HT-29 (cell line): ENCODE data around the gene SLC39A10. TPM values are rescaled to one million over a fixed set of nuclear protein-coding genes. Genes with fewer than 3 reads are reported as not detected.
"Not testable (repeated sequence)": the region's sequence is repeated elsewhere in the genome, so short reads cannot be mapped to it uniquely, and the experiment has no call there.

Experiments
- DNase-seq: peaks from one replicate; pipeline ENCODE4 v3.0.0-alpha.2; 2015; ENCODE audit warnings: low spot score
- total RNA-seq: library from RNA; depleted of rRNA; stranded (reverse); fragments of >200 nt; shearing (Covaris generic); gene quantifications from 2 replicates; pipeline ENCODE4 v1.2.3, GENCODE V29; 2014

Gene SLC39A10
- total RNA-seq, 1 experiment from 2014 or later: 7.6 TPM

GRCh38 chr2:195646424-195646823, 10.6 kb upstream of the SLC39A10 start:
- no peak for DNase-seq

DNA sequence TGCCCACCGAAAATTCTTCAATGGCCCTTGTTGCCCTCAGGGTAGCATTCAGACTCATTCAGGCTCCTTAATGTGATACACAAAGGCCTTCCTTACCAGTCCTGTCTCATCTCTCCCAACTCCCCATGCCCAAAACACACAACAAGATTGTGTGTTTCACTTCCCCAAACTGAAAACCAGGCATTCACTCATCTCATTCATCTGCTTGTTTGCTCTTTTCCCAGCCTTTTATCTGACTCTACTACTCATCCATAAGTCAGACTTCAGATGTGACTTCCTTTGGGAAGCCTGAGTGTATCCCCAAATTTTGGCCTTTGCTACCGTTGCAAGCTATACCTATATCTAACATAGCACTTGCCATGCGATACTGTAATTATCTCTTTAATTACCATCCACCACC, 9.7 kb upstream of the SLC39A10 start:
- no peak for DNase-seq

- not testable (repeated sequence) for DNase-seq
These were observed 8.7 kb upstream of the SLC39A10 start for GRCh38 chr2:195648370-195648769.

DNA sequence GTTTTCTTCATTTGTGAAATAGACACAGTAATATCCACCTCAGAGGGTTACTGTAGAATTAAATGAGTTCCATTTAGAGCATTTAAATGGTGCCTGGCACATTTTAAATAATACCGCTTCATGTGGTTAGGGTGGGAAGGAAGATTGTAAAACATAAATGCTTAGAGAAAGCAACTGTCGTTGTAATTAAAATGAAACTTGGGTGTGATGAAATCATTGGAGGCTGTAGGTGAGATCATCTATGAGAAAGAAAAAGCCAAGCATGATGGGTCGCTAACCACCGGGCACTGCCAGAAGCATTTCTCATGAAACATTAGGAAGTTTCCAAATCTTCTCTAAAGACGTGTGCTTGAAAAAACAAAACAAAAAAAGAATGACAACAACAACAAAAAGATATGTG, 8.2 kb upstream of the SLC39A10 start:
- DNase-seq: no peak

GRCh38 chr2:195649629-195650190, 7.3 kb upstream of the SLC39A10 start:
- DNase-seq: no peak

- DNase-seq: no peak
These were observed 6.0 kb upstream of the SLC39A10 start for GRCh38 chr2:195651046-195651445.

- no peak for DNase-seq
These were observed 4.1 kb upstream of the SLC39A10 start for GRCh38 chr2:195652911-195653310.

- no peak for DNase-seq
These were observed 716 bp upstream of the SLC39A10 start for GRCh38 chr2:195656161-195656858.

DNA sequence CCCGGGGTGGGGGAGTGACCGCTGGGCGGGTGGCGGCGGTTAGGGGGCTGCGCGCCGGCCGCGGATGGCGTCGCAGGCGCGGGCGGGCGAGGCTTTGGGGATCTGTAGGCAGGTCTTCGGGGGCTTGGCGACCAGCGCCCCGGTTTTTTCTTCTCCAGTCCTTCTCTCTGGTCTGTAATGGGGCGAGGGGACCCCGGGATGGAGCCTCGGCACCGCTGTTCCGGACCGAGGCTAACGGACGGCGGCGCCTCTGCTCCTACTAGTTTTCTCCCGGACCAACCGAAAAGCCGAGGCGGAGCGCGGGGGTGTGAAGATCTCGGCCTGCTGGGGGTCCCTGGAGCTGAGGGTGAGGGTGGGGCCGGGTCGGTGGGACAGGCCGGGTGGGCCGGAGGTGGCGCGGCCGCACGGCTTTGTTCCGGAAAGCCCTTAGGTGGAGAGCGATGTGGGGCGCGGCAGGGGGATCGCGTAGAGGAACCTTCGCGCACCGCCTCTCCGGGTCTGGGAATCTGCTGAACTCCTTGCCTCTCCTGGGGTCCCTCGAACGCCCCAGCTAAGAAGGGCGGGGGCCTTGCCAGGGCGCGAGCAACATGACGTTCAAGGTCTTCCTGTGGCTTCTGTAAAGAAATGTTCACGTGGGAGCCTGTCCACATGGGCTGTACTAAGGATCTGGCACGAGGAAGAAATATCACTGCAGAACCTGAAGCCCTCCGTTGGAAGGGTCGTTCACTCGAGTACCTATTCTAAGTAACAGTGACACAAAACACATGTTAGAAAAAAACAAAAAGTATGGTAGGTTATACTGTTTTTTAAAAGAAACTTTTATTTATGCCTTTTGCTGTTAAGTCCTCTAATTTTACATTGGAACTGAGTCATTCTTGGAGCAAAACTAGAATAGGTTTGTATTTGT, 861 bp downstream of the SLC39A10 start:
- peak; percentile 75 for DNase-seq

DNA sequence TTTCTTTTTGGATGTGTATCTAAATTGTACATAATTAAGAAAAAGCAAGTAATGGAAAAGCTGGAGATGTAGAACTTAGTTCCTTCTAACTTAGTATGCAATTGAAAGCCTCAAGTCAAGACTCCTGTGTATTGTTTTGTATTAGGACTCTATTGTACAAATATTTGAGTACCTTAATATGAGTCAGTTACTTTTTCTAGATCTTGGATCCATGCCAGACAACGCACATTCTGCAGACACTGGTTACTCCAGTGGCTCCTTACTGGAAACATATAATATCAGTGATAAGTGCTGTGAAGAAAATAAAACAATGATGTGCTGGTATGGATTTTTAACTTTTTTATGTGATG, 1.5 kb downstream of the SLC39A10 start:
- DNase-seq: peak; percentile 92

DNA sequence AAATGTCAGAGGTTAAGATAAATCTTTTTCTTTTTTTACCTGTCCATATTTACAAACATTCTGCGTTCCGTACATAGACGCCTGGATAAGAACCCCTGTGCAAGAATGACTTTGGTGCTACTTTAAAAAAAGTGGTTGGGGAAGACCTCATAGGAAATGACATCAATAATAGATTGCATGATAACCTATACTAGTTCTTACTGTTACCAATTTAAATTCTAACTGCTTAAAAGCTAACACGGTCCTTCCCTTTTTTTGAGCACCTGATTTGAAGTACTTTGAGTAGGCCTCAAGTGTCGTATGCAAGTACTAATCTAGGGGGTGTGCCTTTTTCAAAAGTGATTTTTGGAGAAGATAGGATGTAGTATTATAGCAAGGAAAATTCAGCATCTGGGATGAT, 2.1 kb downstream of the SLC39A10 start:
- DNase-seq: peak; percentile 16

- DNase-seq: peak; percentile 88
These were observed 3.2 kb downstream of the SLC39A10 start for GRCh38 chr2:195659982-195660890.

DNA sequence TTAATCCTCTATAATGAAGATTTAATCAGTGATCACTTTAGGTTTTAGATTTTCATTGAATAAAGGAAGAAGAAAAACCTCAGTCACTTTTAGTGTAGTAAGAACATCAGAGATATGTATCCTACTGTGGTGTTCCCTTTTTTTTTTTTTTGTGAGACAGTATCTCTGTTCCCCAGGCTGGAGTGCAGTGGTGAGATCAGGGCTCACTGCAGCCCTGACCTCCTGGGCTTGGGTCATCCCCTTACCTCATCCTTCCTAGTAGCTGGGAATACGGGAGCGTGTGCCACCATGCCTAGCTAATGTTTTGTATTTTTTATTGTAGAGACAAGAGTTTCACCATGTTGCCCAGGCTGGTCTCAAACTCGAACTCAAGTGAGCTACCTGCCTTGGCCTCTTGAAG, 5.1 kb downstream of the SLC39A10 start:
- DNase-seq: no peak

DNA sequence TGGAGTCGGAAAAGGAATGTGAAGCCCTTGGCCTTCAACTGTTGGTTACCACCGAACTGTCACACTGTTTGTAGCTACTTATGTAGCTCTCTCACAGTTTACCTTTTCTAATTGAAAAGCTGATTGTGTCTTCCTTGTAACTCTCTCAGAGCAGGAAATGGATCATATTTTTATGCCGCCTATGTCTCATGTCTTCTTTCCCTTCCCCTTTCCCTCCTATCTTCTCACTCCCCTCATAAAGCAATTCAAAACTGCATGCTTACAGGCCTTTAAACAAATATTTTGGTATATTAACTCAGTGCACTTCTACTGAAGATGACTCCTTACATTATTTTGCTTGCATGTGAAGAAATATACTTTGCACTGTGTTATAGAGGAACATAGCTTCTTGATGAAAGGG, 6.0 kb downstream of the SLC39A10 start:
- no peak for DNase-seq

DNA sequence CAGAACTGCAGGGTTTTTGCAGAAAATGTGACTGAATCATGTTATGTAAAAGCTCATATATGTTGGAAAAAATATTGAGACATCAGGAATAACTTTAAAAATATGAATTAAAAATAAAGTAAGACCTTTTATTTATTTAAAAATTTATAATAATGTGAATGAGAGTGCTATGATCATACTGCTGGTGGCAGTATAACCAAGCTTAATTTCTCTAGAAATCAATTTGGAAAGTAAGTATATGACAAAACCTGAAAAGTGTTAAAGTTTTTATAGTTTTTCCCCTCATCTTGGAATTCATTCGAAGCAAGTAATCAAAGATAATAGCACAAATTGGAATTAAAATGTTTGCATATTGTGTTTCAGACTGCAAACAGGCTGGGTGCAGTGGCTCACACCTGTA, 7.5 kb downstream of the SLC39A10 start:
- peak; percentile 17 for DNase-seq

DNA sequence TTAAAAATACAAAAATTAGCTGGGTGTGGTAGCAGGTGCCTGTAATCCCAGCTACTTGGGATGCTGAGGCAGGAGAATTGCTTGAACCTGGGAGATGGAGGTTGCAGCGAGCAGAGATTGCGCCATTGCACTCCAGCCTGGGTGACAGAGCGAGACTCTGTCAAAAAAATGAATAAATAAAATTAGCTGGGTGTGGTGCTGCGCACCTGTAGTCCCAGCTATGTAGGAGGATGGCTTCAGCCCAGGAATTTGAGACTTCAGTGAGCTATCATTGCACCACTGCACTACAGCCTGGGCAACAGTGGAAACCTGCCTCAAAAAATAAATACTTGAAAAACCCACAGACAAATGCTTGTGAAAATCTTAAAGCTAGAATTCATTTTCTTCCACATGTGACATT, 8.1 kb downstream of the SLC39A10 start:
- DNase-seq: not testable (repeated sequence)

- DNase-seq: no peak
These were observed 9.2 kb downstream of the SLC39A10 start for GRCh38 chr2:195666113-195666712.

DNA sequence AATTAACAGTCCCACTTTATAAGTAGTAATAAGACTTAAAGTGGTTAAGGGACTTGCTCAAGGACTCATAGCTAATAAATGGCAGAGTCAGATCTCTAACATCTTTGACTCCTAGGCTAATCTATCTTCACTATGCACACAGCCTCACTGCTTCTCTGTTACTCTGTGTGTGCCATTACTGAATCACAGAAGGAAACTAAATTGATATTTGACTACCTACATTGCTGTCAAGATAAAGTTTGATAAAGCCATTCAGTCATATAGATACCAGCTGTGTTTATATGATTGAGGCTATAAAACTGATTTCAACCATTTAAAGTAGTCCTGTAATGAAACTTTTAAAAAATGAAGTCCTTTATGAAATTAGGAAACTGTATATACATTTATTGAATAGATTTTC, 10.9 kb downstream of the SLC39A10 start:
- no peak for DNase-seq

DNA sequence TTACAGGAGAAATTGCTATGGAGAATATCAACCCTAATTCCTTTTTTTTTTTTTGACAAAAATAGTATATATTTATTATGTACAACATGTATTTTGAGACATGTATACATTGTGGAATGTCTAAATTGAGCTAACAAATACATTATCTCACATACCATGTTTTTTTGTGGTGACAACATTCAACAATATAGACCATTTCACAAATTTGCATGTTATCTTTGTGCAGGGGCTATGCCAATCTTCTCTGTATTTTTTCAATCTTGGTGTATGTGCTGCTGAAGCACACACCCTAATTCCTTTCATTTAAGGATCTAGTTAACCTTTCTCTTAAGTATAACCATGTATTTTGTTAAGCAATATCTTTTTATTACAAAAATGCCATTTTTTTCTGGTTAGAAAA, 13.2 kb downstream of the SLC39A10 start:
- DNase-seq: no peak

DNA sequence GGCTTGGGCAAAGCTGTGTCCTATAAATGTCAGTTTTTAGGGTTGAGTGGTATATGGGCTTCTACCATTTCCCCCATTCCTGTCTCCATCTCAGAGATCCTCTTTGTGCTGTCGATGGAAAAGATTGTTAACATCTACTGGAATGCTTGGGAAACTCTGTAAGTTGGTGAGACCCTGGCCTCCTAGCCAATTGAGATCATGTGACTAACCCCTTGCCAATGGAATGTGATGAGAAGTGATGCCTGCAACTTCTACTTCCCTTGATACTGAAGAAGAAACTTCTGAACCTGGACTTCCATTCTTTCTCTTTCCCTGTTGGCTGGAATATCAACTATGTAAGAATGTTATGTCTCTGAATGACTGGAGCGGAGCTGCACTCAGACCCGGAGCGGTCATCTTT, 14.5 kb downstream of the SLC39A10 start:
- DNase-seq: no peak

DNA sequence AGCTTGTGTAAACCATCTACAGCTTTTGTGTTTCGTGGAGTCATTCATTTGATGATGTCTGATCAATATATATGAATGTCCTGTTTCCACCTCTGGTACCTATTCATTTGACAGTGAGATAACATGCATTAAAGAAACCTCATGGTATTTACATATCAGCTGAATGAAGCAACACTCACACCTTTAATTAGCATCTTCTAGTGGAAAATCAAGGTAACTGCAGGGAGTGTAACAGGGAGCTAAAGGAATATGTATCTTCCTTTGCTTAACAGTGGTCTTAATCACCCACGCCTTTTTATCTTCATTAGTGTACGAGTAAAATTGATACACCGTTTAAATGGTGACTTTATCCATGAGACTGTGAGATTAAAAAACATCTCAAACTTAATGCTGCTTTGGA, 15.6 kb downstream of the SLC39A10 start:
- DNase-seq: peak; percentile 43
